Heart right ventricle (tissue), 16 donors: ENCODE data around the gene NDUFAB1. TPM values are rescaled to one million over a fixed set of nuclear protein-coding genes. Genes with fewer than 3 reads are reported as not detected.

Source experiments
- ATAC-seq, 8 donors: fragments of 200-7000 bp; cut with Tn5 transposase; one replicate each; pipeline ENCODE4 v1.9.1; 2020; ENCODE audit warnings: mild to moderate bottlenecking in 8 of 8, moderate library complexity in 8 of 8, moderate number of reproducible peaks in 1 of 8
- DNase-seq, 2 donors: peaks; one replicate each; pipeline ENCODE4 v3.0.0-alpha.2; 2020
- H3K27ac ChIP-seq, 10 donors: fragments of 200-600 bp; sonication (generic) in 2 of 10; one replicate each; pipeline versions ENCODE4 v1.5.0 to v1.8.0; 2020 to 2022; ENCODE audit warnings: mild to moderate bottlenecking in 3 of 10
- H3K27me3 ChIP-seq, 7 donors: fragments of 200-600 bp; one replicate each; pipeline ENCODE4 v1.8.0; 2021 to 2022; ENCODE audit warnings: mild to moderate bottlenecking in 2 of 7
- H3K36me3 ChIP-seq, 9 donors: fragments of 200-600 bp; sonication (generic) in 1 of 9; one replicate each; pipeline versions ENCODE4 v1.5.0 to v1.8.0; 2020 to 2022; ENCODE audit warnings: mild to moderate bottlenecking in 2 of 9
- H3K4me1 ChIP-seq, 9 donors: fragments of 200-600 bp; sonication (generic) in 1 of 9; one replicate each; pipeline versions ENCODE4 v1.5.0 to v1.8.0; 2020 to 2022; ENCODE audit warnings: mild to moderate bottlenecking in 4 of 9
- H3K4me3 ChIP-seq, 10 donors: fragments of 200-600 bp; sonication (generic) in 2 of 10; one replicate each; pipeline versions ENCODE4 v1.5.0 to v1.8.0; 2020 to 2022; ENCODE audit warnings: mild to moderate bottlenecking in 7 of 10, moderate library complexity in 2 of 10
- H3K9me3 ChIP-seq, 11 donors: fragments of 200-600 bp in 10 of 11; sonication (generic) in 2 of 11; one replicate each; pipeline versions ENCODE4 v1.5.0 to v1.8.0; 2013 to 2022; ENCODE audit warnings: mild to moderate bottlenecking in 2 of 11, control low read depth in 1 of 11, moderate library complexity in 1 of 11
- CTCF ChIP-seq, 9 donors: fragments of 200-600 bp; sonication (generic) in 2 of 9; IDR thresholded peaks; one replicate each; pipeline versions ENCODE4 v1.5.0 to v1.8.0; 2021 to 2022; ENCODE audit warnings: antibody characterized with exemption in 9 of 9, mild to moderate bottlenecking in 5 of 9, moderate library complexity in 1 of 9
- WGBS, 2 donors: extraction: QIAGEN DNeasy Blood & Tissue Kit; methylation state at CpG; one replicate each; pipeline ENCODE4 v1.1.7; 2013; ENCODE audit warnings: inconsistent platforms in 1 of 2; 5-methylcytosine and 5-hydroxymethylcytosine counted together
- intact Hi-C, 10 donors: fragments of 100-400 bp; cut with DNase I; formaldehyde crosslinking; loops; one replicate each; pipeline versions ENCODE4 v1.11.1 to v1.14.2; 2022
- long read RNA-seq, 3 donors: library from polyadenylated mRNA; unstranded; transcript quantifications; one replicate each; pipeline ENCODE4 v2.0.0, GENCODE V29; 2020 to 2021
- polyA plus RNA-seq, 2 donors: library from polyadenylated mRNA; stranded (reverse); fragments of 200-250 nt; gene quantifications; one replicate each; pipeline ENCODE4 v1.2.3, GENCODE V29; 2013
- total RNA-seq, 10 donors: library from RNA; stranded (reverse); fragmentation: NEBNext Ultra II Directional in 3 of 10; extraction: Animal tissue kit (Norgen Biotek cat#: 25700) in 3 of 10; gene quantifications; one replicate each; pipeline versions ENCODE4 v1.2.1 to v1.2.4, GENCODE V29; 2021 to 2023
- donor health status: Arrhythmogenic right ventricular cardiomyopathy.
- donor health status: ischemic (EF 13 %, LVEDD 7.1; RV severe dilation, severe dysfunction).
- donor health status: healthy with polysubstance abuse.
- donor health status: DM: no; HTN: yes; CAD: no.
- donor health status: DM: no; HTN: no; CAD: no.
- donor health status: ischemic (EF 25% LVEDD 6.9; RV normal size, moderate dysfunction).
- donor health status: ischemic (EF 25% LVEDD 5.7; RV mildly dilated, moderate dysfunction).
- donor health status: healthy.
- donor health status: DM: yes; HTN: yes; CAD: no.
- donor health status: Ischemic cardiomyopathy.
- donor health status: ischemic (EF 35%, LVEDD 5.7; RV mildly dilated, moderate dysfunction).
- donor health status: nonischemic (EF 11% LVEDD 7.7; RV severe dilation, severe dysfunction).
- donor health status: DM: yes; HTN: yes; CAD: no.
- donor health status: PGD.
- donor health status: ischemic (EF 29% LVEDD 5.4; RV normal size, mild dysfunction).
- donor health status: nonischemic (EF 23%, LVEDD 6.1; RV moderate dilation, normal function).

The NDUFAB1 gene
- total RNA-seq (100 to 1,000 TPM; 338 to 592 (median 433) TPM), polyA plus RNA-seq (100 to 1,000 TPM; 211 to 422 TPM)
- long read RNA-seq, donor 1, transcript NDUFAB1-201 (5 exons, 717 nt): major isoform, 321 of 328 reads
- long read RNA-seq, donor 1, partial matches to known transcripts: 5 of 328 reads
- long read RNA-seq, donor 1, other reads (novel, unspliced or antisense): 0 of 328 reads
- long read RNA-seq, donor 2, transcript NDUFAB1-201 (5 exons, 717 nt): major isoform, 400 of 417 reads
- long read RNA-seq, donor 2, partial matches to known transcripts: 9 of 417 reads
- long read RNA-seq, donor 2, other reads (novel, unspliced or antisense): 6 of 417 reads
- long read RNA-seq, donor 3, transcript NDUFAB1-201 (5 exons, 717 nt): major isoform, 47 of 51 reads
- long read RNA-seq, donor 3, partial matches to known transcripts: 3 of 51 reads
- long read RNA-seq, donor 3, other reads (novel, unspliced or antisense): 1 of 51 reads

GRCh38 chr16:23595951-23596720 lies at the start of gene NDUFAB1:
TSS of gene NDUFAB1 (minus strand) at chr16:23596316. CDS start at chr16:23596290, 26 bp downstream.
- intact Hi-C loops: loop anchor here in 7 of 10 donors (1.0 to 5.0 kb wide), 4 partner anchors 31 to 39 kb away; partner anchors contain the start of genes EARS2 (in 6 of the 7) and UBFD1 (in 6 of the 7)
- Histone ChIP-seq H3K36me3 (peaks cover 0 to 44% (median 8%) of the 10 kb centered on the region in 9 donors), H3K4me1 (peaks cover 7 to 46% (median 27%) of the 10 kb centered on the region in 9 donors), H3K4me3 (peak within 1 kb of the TSS; percentile 55 to 100 (median 96)), H3K27ac (peak within 1 kb of the TSS; percentile 78 to 96 (median 94)), H3K9me3 (no peaks in the 10 kb centered on the region), H3K27me3 (no peaks in the 10 kb centered on the region)
- ATAC-seq (peak; percentile 95 to 99 (median 98)), DNase-seq (peak; percentile 89 to 93)
- peak; percentile 99 to 100 (median 100) for TF ChIP-seq CTCF (IDR thresholded peaks at IDR 0.05)
- WGBS, 2 donors: 2% methylated on average over 65 to 67 of the region's 67 CpGs

GRCh38 chr16:23642246-23642774 lies 46.2 kb upstream of the NDUFAB1 start:
- no peak for DNase-seq
- peaks cover 11 to 36% (median 24%) of the 10 kb centered on the region in 9 donors for H3K4me1 ChIP-seq
- peaks cover 0 to 62% (median 17%) of the 10 kb centered on the region in 9 donors for H3K36me3 ChIP-seq
- ATAC-seq: no peak
- WGBS, 2 donors: 68 to 73% methylated on average over 14 of the region's 14 CpGs
- intact Hi-C loops: no loop called here
- H3K27me3 ChIP-seq: no peaks in the 10 kb centered on the region
- H3K9me3 ChIP-seq: no peaks in the 10 kb centered on the region
- peak overlapping the region in 5 of 10 donors; percentile 80 to 94 (median 87) for H3K27ac ChIP-seq
- TF ChIP-seq CTCF (IDR thresholded peaks at IDR 0.05): no peak
- H3K4me3 ChIP-seq: peak overlapping the region; percentile 70 to 99 (median 87)

- peaks cover 11 to 36% (median 24%) of the 10 kb centered on the region in 9 donors for H3K4me1 ChIP-seq
- intact Hi-C loops: no loop called here
- H3K4me3 ChIP-seq: peak within 1 kb of the TSS; percentile 70 to 99 (median 87)
- ATAC-seq (peak; percentile 100), DNase-seq (peak; percentile 92 to 93)
- no peaks in the 10 kb centered on the region for H3K27me3 ChIP-seq
- peak within 1 kb of the TSS; percentile 61 to 94 (median 84) for H3K27ac ChIP-seq
- no peak for TF ChIP-seq CTCF (IDR thresholded peaks at IDR 0.05)
- 0% methylated on average over 64 of the region's 64 CpGs for WGBS, 2 donors
- H3K36me3 ChIP-seq: peaks cover 0 to 62% (median 21%) of the 10 kb centered on the region in 9 donors
- no peaks in the 10 kb centered on the region for H3K9me3 ChIP-seq
These were observed 45.0 kb upstream of the NDUFAB1 start, which contains the start of the genes DCTN5 and PALB2 for GRCh38 chr16:23640931-23641765. TSS of gene DCTN5 (plus strand) at chr16:23641466. CDS start at chr16:23641543, 77 bp downstream. TSS of gene PALB2 (minus strand) at chr16:23641310. CDS start at chr16:23641157, 153 bp downstream.
